AG04450 (cell line): ENCODE data around the gene SLAMF6. TPM values are rescaled to one million over a fixed set of nuclear protein-coding genes. Genes with fewer than 3 reads are reported as not detected.
"Not testable (repeated sequence)": the region's sequence is repeated elsewhere in the genome, so short reads cannot be mapped to it uniquely, and the experiment has no call there.

Experiments used
- CTCF ChIA-PET: fragments of 300-600, 350-600 bp; formaldehyde crosslinking; extraction: SDS; loops from one replicate; lab custom pipeline; 2022; ENCODE audit warnings: antibody characterized with exemption, inconsistent platforms; lab: Charles Lee
- POLR2A ChIA-PET: fragments of 350-600 bp; formaldehyde crosslinking; extraction: SDS; loops from one replicate; lab custom pipeline; 2021; ENCODE audit warnings: antibody characterized with exemption, inconsistent platforms; lab: Yijun Ruan, JAX
- DNase-seq: peaks from one replicate; pipeline ENCODE4 v3.0.0-alpha.2; 2011; ENCODE audit warnings: low read depth, low spot score
- H3K27ac ChIP-seq: one replicate; pipeline ENCODE4 v1.5.1; 2012; ENCODE audit warnings: low read depth, low read length, control low read depth
- H3K27me3 ChIP-seq: one replicate; pipeline ENCODE4 v1.6.0; 2012; ENCODE audit warnings: low read length; ENCODE audit not compliant: control insufficient read depth, insufficient read depth
- H3K4me3 ChIP-seq: 2 replicates; pipeline ENCODE4 v1.5.1; 2011; ENCODE audit warnings: mild to moderate bottlenecking, low read depth, low read length, control low read depth
- H3K9me3 ChIP-seq: 2 replicates; pipeline ENCODE4 v1.5.1; 2012; ENCODE audit warnings: low read length; ENCODE audit not compliant: control insufficient read depth, insufficient read depth
- polyA plus RNA-seq: library from polyadenylated mRNA; depleted of rRNA; stranded (reverse); fragments of >200 nt; gene quantifications from 2 replicates; pipeline ENCODE4 v1.2.3, GENCODE V29; 2011
- TF ChIP-seq, protein P1 (sequence below): IDR thresholded peaks from 2 replicates; pipeline ENCODE4 v1.5.1; 2011; ENCODE audit warnings: low read depth, low read length, control low read depth, inconsistent platforms

SLAMF6 gene
- polyA plus RNA-seq, 1 experiment, result not detected

DNA sequence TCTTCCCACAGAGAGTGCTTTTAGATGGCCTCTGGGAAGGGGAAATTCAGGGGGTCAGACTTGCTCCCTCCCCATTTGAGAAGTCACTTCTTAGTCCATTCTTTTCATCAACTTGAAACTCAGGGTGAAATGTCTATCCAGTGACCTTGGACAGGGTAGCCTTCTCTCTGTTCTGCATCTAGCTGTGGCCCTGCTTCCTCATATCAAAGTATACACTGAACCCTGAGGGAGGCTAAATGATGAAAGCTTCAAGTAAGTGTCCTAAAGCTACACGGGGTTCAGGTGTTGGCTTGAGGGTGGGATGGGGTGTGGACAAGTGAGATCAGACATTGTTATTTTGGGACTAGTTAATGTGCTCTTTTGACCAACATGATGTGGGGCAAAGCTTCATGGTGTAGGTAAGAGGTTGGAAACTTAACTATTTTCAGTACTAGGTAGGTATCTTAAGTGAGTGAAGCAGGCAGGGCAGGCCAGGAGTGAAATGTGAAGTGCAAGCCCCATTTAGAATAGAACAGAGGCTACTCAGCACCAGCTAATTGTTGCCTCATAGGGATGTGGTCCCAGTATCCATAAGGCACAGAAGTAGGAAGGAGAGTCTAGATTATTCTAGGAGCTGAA is 41.0 kb downstream of the SLAMF6 start:
- Histone ChIP-seq H3K4me3 (no peak overlapping the region), H3K9me3 (no peaks in the 10 kb centered on the region), H3K27ac (no peak overlapping the region), H3K27me3 (no peaks in the 10 kb centered on the region)
- CTCF ChIA-PET, result no interaction called here
- TF ChIP-seq, protein P1, sequence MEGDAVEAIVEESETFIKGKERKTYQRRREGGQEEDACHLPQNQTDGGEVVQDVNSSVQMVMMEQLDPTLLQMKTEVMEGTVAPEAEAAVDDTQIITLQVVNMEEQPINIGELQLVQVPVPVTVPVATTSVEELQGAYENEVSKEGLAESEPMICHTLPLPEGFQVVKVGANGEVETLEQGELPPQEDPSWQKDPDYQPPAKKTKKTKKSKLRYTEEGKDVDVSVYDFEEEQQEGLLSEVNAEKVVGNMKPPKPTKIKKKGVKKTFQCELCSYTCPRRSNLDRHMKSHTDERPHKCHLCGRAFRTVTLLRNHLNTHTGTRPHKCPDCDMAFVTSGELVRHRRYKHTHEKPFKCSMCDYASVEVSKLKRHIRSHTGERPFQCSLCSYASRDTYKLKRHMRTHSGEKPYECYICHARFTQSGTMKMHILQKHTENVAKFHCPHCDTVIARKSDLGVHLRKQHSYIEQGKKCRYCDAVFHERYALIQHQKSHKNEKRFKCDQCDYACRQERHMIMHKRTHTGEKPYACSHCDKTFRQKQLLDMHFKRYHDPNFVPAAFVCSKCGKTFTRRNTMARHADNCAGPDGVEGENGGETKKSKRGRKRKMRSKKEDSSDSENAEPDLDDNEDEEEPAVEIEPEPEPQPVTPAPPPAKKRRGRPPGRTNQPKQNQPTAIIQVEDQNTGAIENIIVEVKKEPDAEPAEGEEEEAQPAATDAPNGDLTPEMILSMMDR, result no peak
- POLR2A ChIA-PET, result no interaction called here
- DNase-seq, result no peak

DNA sequence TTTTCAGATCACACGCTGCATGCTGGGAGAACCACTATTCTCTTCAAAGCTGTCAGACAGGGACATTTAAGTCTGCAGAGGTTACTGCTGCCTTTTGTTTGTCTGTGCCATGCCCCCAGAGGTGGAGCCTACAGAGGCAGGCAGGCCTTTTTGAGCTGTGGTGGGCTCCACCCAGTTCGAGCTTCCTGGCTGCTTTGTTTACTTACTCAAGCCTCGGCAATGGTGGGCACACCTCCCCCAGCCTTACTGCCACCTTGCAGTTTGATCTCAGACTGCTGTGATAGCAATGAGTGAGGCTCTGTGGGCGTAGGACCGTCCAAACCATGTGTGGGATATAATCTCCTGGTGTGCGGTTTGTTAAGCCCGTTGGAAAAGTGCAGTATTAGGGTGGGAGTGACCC is 42.3 kb downstream of the SLAMF6 start:
- DNase-seq, H3K27me3 ChIP-seq, CTCF ChIA-PET, H3K4me3 ChIP-seq, POLR2A ChIA-PET, H3K9me3 ChIP-seq, H3K27ac ChIP-seq: not testable (repeated sequence)

DNA sequence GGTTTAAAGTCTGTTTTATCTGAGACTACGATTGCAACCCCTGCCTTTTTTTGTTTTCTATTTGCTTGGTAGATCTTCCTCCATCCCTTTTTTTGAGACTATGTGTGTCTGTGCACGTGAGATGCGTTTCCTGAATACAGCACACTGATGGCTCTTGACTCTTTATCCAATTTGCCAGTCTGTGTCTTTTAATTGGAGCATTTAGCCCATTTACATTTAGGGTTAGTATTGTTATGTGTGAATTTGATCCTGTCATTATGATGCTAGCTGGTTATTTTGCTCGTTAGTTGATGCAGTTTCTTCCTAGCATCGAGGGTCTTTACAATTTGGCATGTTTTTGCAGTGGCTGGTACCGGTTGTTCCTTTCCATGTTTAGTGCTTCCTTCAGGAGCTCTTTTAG is 44.0 kb downstream of the SLAMF6 start:
- H3K27me3 ChIP-seq, H3K27ac ChIP-seq, H3K9me3 ChIP-seq, DNase-seq, H3K4me3 ChIP-seq, CTCF ChIA-PET, POLR2A ChIA-PET: not testable (repeated sequence)

DNA sequence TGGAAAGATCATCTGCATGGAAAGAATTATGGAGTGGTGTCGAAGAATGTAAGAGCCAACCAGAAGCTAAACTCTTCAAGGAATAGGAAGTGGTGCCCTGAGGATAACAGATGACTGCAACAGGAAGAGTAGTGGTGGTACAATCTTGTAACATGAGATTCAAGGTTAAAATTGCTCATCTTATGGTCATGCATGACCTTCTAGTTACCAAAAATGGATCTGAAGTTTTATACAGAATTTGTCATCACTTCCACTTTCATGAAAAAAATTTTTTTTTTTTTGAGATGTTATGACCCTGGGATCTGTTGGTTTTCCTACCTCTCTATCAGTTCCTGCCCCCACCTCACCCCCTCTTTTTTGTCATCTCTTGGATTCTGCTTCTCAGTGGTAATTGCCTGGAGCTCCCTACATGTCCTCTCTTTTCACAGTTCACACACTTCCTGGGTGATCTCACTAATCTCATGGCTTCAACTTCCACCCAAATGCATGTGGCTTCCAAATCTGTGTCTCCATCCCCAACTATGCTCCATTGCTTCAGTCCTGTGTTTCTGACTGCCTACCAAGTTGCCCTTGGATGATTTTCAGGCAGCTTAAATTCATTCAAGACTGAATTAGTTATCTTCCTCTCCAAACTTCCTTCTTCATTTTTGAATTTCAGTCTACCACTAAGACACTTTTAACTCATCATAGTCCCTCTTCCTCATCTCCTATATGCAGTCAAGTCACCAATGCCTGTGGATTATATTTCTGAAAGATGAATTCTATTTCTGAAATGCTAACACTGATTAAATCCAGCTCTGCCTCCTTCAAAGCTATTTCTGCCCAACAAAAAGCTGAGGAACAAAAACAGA is 48.4 kb downstream of the SLAMF6 start:
- TF ChIP-seq, protein P1, result no peak
- POLR2A ChIA-PET, result no interaction called here
- peaks cover 2% of the 10 kb centered on the region for H3K27me3 ChIP-seq
- no peaks in the 10 kb centered on the region for H3K9me3 ChIP-seq
- DNase-seq, result no peak
- no peak overlapping the region for H3K27ac ChIP-seq
- no peak overlapping the region for H3K4me3 ChIP-seq
- CTCF ChIA-PET, result no interaction called here

DNA sequence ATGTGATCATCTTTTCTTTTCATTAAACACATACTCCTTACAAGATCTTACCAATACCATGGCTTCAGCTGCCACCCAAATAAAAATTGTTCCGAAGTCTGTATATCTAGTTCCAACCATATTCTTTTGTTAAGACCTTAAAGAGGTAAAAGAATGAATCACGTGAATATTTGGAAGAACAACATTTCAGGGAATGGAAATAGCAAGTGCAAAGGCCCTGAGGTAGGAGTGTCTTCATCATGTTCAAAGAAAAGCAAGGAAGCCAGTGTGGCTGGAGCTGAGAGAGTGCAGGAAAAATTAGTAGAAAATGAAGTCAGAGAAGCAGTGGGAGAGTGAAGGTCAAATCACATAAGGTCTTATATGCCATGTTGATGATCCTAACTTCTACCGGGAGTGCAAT is 50.9 kb downstream of the SLAMF6 start:
- TF ChIP-seq, protein P1, result no peak
- no peak overlapping the region for H3K27ac ChIP-seq
- H3K4me3 ChIP-seq, result no peak overlapping the region
- DNase-seq, result no peak
- ChIA-PET POLR2A (no interaction called here), CTCF (interaction anchor here (1.1 kb wide), 1 partner anchor 44 kb away, joined by 3 read pairs; no protein-coding TSS in a partner anchor)
- no peaks in the 10 kb centered on the region for H3K9me3 ChIP-seq
- peaks cover 2% of the 10 kb centered on the region for H3K27me3 ChIP-seq

DNA sequence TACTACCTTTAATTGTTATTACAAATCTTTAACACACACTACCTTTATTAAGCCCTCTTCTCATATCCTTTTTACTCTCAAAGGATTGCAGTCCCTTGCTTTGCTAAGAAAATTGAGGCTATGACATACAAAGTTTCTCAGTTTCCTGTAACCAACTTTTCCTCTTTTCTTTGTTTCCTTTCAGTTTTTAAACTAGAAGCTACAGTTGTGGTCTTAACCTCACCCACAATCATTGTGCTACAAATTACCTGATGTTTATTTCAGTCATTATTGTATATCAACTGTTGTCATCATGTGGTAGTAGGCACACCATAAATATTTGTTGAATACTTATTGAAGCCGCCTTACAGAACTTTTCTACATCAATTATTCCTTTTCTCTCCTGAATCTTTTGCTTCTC is 51.8 kb downstream of the SLAMF6 start:
- ChIA-PET CTCF (no interaction called here), POLR2A (no interaction called here)
- no peak overlapping the region for H3K4me3 ChIP-seq
- H3K9me3 ChIP-seq, result no peaks in the 10 kb centered on the region
- peaks cover 2% of the 10 kb centered on the region for H3K27me3 ChIP-seq
- no peak overlapping the region for H3K27ac ChIP-seq
- TF ChIP-seq, protein P1, result no peak
- DNase-seq, result no peak
